ENCODE measurements around the gene CD4.
A peak's percentile ranks its signal among the peaks of the same experiment; 100 is the strongest.

Gene CD4

DNA sequence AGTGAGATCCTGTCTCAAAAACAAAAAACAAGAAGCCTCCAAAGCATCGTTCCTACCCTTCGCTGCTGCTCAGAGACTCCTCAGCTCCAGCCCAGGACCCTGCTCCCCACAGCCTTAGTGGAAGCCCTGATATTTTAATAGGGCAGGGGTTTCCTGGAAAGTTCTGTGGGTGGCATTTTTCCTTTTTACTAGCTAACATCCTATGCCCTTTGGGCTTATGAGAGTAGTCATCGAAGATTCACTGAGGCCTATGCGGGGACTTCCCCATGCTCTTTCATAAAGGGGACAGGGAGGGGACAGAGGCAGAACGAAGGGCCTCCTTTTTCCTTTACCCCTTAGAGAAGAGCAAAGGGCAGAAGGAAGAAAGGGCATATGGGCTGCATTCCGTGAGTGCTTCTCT, 8.8 kb upstream of the CD4 start:
- Histone ChIP-seq H3K4me1 (ENCODE audit: control insufficient read depth, insufficient read depth, low read length) (peaks cover 6% of the 10 kb centered on the region), H3K9me3 (ENCODE audit: control insufficient read depth, low read length) (no peaks in the 10 kb centered on the region), H3K9ac (ENCODE audit: low read length) (no peak overlapping the region), H3K36me3 (ENCODE audit: control insufficient read depth, insufficient read depth, low read length, severe bottlenecking) (no peaks in the 10 kb centered on the region), H3K27me3 (replicated peaks; ENCODE audit: control insufficient read depth, insufficient read depth, low read length) (peaks cover 8% of the 10 kb centered on the region), H3K4me3 (ENCODE audit: low read length) (no peak overlapping the region)
- no peak for DNase-seq (ENCODE audit: low read depth)

DNA sequence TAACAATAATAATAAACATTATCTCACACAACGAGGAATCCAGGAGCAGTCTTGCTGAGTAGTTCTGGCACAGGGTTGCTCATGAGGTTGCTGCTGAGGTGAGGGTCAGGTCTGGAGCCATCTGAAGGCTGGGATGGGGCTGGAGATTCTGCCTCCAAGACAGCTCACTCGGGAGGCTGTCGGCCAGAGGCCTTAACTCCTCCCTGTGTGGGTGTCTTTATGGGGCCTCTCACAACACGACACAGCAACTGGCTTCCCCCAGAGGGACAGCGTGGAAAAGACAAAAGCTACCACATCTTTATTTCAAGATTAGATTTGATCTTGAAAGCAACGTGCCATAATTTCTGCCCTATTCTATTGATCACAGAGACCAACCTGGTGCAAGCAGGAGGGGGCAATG, 7.2 kb upstream of the CD4 start:
- Histone ChIP-seq H3K9ac (ENCODE audit: low read length) (no peak overlapping the region), H3K9me3 (ENCODE audit: control insufficient read depth, low read length) (no peaks in the 10 kb centered on the region), H3K36me3 (ENCODE audit: control insufficient read depth, insufficient read depth, low read length, severe bottlenecking) (no peaks in the 10 kb centered on the region), H3K4me3 (ENCODE audit: low read length) (no peak overlapping the region), H3K27me3 (replicated peaks; ENCODE audit: control insufficient read depth, insufficient read depth, low read length) (peaks cover 8% of the 10 kb centered on the region), H3K4me1 (ENCODE audit: control insufficient read depth, insufficient read depth, low read length) (peaks cover 6% of the 10 kb centered on the region)
- no peak for DNase-seq (ENCODE audit: low read depth)

DNA sequence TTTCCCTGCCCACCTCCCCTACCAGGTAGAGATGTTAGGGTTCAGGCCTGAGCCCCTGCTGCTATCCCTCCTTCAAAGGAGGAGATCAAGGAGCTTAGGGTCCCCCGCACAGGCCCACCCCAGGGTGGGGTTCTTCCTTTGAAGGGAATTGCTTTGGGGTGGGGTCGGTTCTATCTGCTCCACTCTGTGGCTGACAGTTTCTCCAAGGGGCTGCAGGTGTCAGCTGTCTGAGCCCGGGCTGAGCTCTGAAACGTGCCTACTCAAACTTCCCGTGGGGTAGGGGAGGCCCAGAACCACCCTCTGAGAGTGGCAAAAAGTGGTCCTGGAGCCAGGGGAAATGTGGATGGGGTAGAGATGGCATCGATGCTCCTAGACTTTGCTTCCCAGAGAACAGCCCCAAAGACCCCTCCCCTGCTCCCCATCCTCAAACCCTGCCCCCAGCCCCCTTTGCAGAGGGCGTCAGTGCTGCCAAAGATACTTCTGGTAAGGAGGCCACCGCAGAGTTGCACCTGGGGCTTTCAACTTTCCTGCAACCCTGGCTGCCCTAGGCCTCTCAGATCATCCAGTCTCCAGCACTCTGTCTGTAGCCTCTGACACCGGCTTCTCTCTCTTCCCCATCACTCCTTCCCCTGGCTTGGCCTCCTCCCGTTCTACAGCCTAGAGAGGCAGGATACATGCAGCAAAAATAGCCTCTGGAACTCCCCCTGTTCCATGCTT, 6.3 kb upstream of the CD4 start:
- Histone ChIP-seq H3K4me3 (ENCODE audit: low read length) (no peak overlapping the region), H3K9ac (ENCODE audit: low read length) (no peak overlapping the region), H3K4me1 (ENCODE audit: control insufficient read depth, insufficient read depth, low read length) (peaks cover 6% of the 10 kb centered on the region), H3K27me3 (replicated peaks; ENCODE audit: control insufficient read depth, insufficient read depth, low read length) (peaks cover 8% of the 10 kb centered on the region), H3K36me3 (ENCODE audit: control insufficient read depth, insufficient read depth, low read length, severe bottlenecking) (no peaks in the 10 kb centered on the region), H3K9me3 (ENCODE audit: control insufficient read depth, low read length) (no peaks in the 10 kb centered on the region)
- DNase-seq (ENCODE audit: low read depth), result no peak

GRCh38 chr12:6783828-6784227, 5.5 kb upstream of the CD4 start:
- no peak for DNase-seq (ENCODE audit: low read depth)
- no peaks in the 10 kb centered on the region for H3K9me3 ChIP-seq (ENCODE audit: control insufficient read depth, low read length)
- H3K27me3 ChIP-seq (replicated peaks; ENCODE audit: control insufficient read depth, insufficient read depth, low read length), result peaks cover 8% of the 10 kb centered on the region
- H3K4me1 ChIP-seq (ENCODE audit: control insufficient read depth, insufficient read depth, low read length), result no peaks in the 10 kb centered on the region
- no peak overlapping the region for H3K4me3 ChIP-seq (ENCODE audit: low read length)
- H3K36me3 ChIP-seq (ENCODE audit: control insufficient read depth, insufficient read depth, low read length, severe bottlenecking), result no peaks in the 10 kb centered on the region
- H3K9ac ChIP-seq (ENCODE audit: low read length), result no peak overlapping the region

GRCh38 chr12:6784296-6784695, 5.0 kb upstream of the CD4 start:
- Histone ChIP-seq H3K27me3 (replicated peaks; ENCODE audit: control insufficient read depth, insufficient read depth, low read length) (peaks cover 10% of the 10 kb centered on the region), H3K36me3 (ENCODE audit: control insufficient read depth, insufficient read depth, low read length, severe bottlenecking) (no peaks in the 10 kb centered on the region), H3K4me3 (ENCODE audit: low read length) (no peak overlapping the region), H3K9me3 (ENCODE audit: control insufficient read depth, low read length) (no peaks in the 10 kb centered on the region), H3K4me1 (ENCODE audit: control insufficient read depth, insufficient read depth, low read length) (no peaks in the 10 kb centered on the region), H3K9ac (ENCODE audit: low read length) (no peak overlapping the region)
- no peak for DNase-seq (ENCODE audit: low read depth)

DNA sequence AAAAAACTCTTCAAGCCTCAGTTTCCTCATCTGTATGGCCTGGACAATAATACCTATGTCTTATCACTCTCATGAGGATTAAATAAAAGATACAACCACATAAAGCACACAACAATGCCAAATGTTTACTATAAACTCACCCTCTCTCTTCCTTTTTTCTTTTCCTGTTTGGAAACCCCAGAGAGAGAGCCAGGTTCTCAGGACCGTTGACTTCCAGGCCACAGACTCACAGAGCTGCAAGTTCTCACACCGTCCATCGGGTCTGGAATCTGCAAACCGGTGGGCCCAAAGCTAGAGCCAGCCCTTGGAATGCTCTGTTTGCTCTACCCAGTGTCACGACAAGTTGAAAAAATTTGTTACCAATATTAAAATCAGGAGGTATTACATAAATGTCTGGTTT, 4.6 kb upstream of the CD4 start:
- Histone ChIP-seq H3K36me3 (ENCODE audit: control insufficient read depth, insufficient read depth, low read length, severe bottlenecking) (no peaks in the 10 kb centered on the region), H3K4me1 (ENCODE audit: control insufficient read depth, insufficient read depth, low read length) (no peaks in the 10 kb centered on the region), H3K27me3 (replicated peaks; ENCODE audit: control insufficient read depth, insufficient read depth, low read length) (peaks cover 12% of the 10 kb centered on the region), H3K4me3 (ENCODE audit: low read length) (no peak overlapping the region), H3K9ac (ENCODE audit: low read length) (no peak overlapping the region), H3K9me3 (ENCODE audit: control insufficient read depth, low read length) (no peaks in the 10 kb centered on the region)
- DNase-seq (ENCODE audit: low read depth), result no peak

- peaks cover 20% of the 10 kb centered on the region for H3K27me3 ChIP-seq (replicated peaks; ENCODE audit: control insufficient read depth, insufficient read depth, low read length)
- no peaks in the 10 kb centered on the region for H3K9me3 ChIP-seq (ENCODE audit: control insufficient read depth, low read length)
- no peak overlapping the region for H3K4me3 ChIP-seq (ENCODE audit: low read length)
- H3K36me3 ChIP-seq (ENCODE audit: control insufficient read depth, insufficient read depth, low read length, severe bottlenecking), result no peaks in the 10 kb centered on the region
- no peaks in the 10 kb centered on the region for H3K4me1 ChIP-seq (ENCODE audit: control insufficient read depth, insufficient read depth, low read length)
- DNase-seq (ENCODE audit: low read depth), result no peak
- H3K9ac ChIP-seq (ENCODE audit: low read length), result no peak overlapping the region
Observed at GRCh38 chr12:6786416-6787094, 2.8 kb upstream of the CD4 start.

GRCh38 chr12:6787309-6787708, 2.0 kb upstream of the CD4 start:
- Histone ChIP-seq H3K4me3 (ENCODE audit: low read length) (no peak overlapping the region), H3K4me1 (ENCODE audit: control insufficient read depth, insufficient read depth, low read length) (no peaks in the 10 kb centered on the region), H3K36me3 (ENCODE audit: control insufficient read depth, insufficient read depth, low read length, severe bottlenecking) (no peaks in the 10 kb centered on the region), H3K27me3 (replicated peaks; ENCODE audit: control insufficient read depth, insufficient read depth, low read length) (peaks cover 23% of the 10 kb centered on the region), H3K9ac (ENCODE audit: low read length) (no peak overlapping the region), H3K9me3 (ENCODE audit: control insufficient read depth, low read length) (no peaks in the 10 kb centered on the region)
- no peak for DNase-seq (ENCODE audit: low read depth)

- DNase-seq (ENCODE audit: low read depth), result no peak
- no peaks in the 10 kb centered on the region for H3K4me1 ChIP-seq (ENCODE audit: control insufficient read depth, insufficient read depth, low read length)
- peaks cover 35% of the 10 kb centered on the region for H3K27me3 ChIP-seq (replicated peaks; ENCODE audit: control insufficient read depth, insufficient read depth, low read length)
- H3K9me3 ChIP-seq (ENCODE audit: control insufficient read depth, low read length), result no peaks in the 10 kb centered on the region
- no peaks in the 10 kb centered on the region for H3K36me3 ChIP-seq (ENCODE audit: control insufficient read depth, insufficient read depth, low read length, severe bottlenecking)
- no peak overlapping the region for H3K9ac ChIP-seq (ENCODE audit: low read length)
- no peak overlapping the region for H3K4me3 ChIP-seq (ENCODE audit: low read length)
Observed at GRCh38 chr12:6790496-6791150, 1.3 kb downstream of the CD4 start.

DNA sequence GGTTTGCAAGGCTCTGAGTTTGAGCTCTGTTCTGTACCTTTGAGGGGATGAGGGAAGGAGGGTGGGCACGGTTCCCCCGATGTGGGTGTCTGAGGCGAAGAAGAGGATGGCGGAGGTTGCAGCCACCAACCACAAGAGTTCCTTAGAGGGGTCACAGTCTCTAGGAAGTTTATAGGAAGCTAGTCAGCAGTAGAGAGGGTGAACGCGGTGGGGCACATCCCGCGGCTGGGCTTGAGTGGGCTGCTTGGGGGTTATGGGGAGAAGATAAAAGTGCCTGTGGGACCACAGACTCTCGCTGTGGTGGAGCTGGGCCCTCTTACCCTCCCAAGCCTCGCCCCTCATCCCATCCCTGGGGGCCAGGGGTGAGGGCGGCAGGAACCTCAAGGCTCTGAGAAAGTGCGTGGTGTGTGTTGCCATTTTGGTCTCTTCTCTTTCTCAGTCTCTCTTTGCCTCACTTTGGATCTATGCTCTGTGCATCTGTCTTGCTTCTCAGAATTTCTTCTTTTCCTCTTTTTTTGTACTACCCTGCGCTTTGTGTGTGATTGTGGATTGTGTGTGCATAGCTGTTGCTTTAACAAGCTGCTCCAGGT, 2.7 kb downstream of the CD4 start:
- Histone ChIP-seq H3K4me3 (ENCODE audit: low read length) (no peak overlapping the region), H3K9ac (ENCODE audit: low read length) (no peak overlapping the region), H3K4me1 (ENCODE audit: control insufficient read depth, insufficient read depth, low read length) (no peaks in the 10 kb centered on the region), H3K36me3 (ENCODE audit: control insufficient read depth, insufficient read depth, low read length, severe bottlenecking) (no peaks in the 10 kb centered on the region), H3K27me3 (replicated peaks; ENCODE audit: control insufficient read depth, insufficient read depth, low read length) (peaks cover 49% of the 10 kb centered on the region), H3K9me3 (ENCODE audit: control insufficient read depth, low read length) (no peaks in the 10 kb centered on the region)
- no peak for DNase-seq (ENCODE audit: low read depth)

DNA sequence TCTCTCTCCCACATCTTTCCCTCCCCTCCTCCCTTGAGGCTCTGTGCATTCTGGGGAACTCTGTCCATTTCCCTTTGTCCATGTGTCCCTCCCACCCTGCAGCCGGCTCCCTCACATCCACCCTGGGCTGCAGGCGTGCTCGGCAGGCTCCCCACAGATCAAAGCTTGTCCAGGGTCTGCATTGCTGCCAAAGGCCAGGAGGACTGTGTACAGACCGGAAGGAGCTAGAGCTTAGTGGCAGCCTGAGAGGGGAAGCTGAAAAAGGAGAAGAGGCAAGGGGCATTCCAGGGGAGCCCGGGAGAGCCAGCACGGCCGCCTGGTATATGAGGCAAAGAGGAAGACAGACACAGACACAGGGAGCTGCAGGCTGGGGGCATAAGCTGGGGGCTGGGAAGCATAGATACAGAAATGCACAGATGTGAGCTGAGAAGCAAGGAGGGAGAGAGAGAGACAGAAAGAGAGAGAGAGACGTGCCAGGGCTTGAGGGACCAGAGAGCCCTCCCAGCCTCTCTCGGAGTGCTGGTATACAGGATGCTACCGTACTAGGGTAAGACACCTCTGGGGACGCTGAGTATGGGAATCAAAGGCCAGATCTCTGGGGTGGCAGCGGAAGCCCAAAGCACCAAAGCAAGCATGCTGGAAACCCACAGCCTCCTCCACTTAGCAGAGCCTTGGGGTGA, 3.3 kb downstream of the CD4 start:
- no peaks in the 10 kb centered on the region for H3K36me3 ChIP-seq (ENCODE audit: control insufficient read depth, insufficient read depth, low read length, severe bottlenecking)
- H3K27me3 ChIP-seq (replicated peaks; ENCODE audit: control insufficient read depth, insufficient read depth, low read length), result peaks cover 51% of the 10 kb centered on the region
- DNase-seq (ENCODE audit: low read depth), result peak; percentile 3
- no peak overlapping the region for H3K9ac ChIP-seq (ENCODE audit: low read length)
- H3K4me1 ChIP-seq (ENCODE audit: control insufficient read depth, insufficient read depth, low read length), result no peaks in the 10 kb centered on the region
- H3K4me3 ChIP-seq (ENCODE audit: low read length), result no peak overlapping the region
- H3K9me3 ChIP-seq (ENCODE audit: control insufficient read depth, low read length), result no peaks in the 10 kb centered on the region

All from adipocyte (in vitro differentiated cells).